Ishikawa (cell line): ENCODE measurements around the gene PISD.
"Not testable (repeated sequence)": the region's sequence is repeated elsewhere in the genome, so short reads cannot be mapped to it uniquely, and the experiment has no call there.

Experiments
- EP300 ChIP-seq: IDR thresholded peaks from 2 replicates; pipeline ENCODE4 v1.6.1; 2012; ENCODE audit warnings: borderline replicate concordance
- FOXM1 ChIP-seq: IDR thresholded peaks from 2 replicates; pipeline ENCODE4 v1.6.1; 2012; ENCODE audit warnings: low read depth, borderline replicate concordance
- RAD21 ChIP-seq: IDR thresholded peaks from 2 replicates; pipeline ENCODE4 v1.6.1; 2012; ENCODE audit warnings: low read depth
- REST ChIP-seq: IDR thresholded peaks from 2 replicates; pipeline ENCODE4 v1.6.1; 2012; ENCODE audit warnings: low read depth, mild to moderate bottlenecking
- ZBTB7A ChIP-seq: IDR thresholded peaks from 2 replicates; pipeline ENCODE4 v1.6.1; 2012; ENCODE audit warnings: low read depth

GRCh38 chr22:31668849-31669248, 6.8 kb upstream of the PISD start:
- TF ChIP-seq REST, RAD21, ZBTB7A, EP300, FOXM1: not testable (repeated sequence)
